Caco-2 (cell line): ENCODE data around the gene CNTNAP1. TPM values are rescaled to one million over a fixed set of nuclear protein-coding genes. Genes with fewer than 3 reads are reported as not detected.

Experiments used
- BruUV-seq: library from RNA; stranded (reverse); fragments of 400-500 nt; replicated peaks from 2 replicates; lab custom pipeline; 2021; lab: Mats Ljungman, UMichigan
- CTCF ChIA-PET: fragments of 300-600 bp; sonication (Branson Sonifier 250); formaldehyde crosslinking; loops from one replicate; lab custom pipeline; 2022; ENCODE audit warnings: antibody characterized with exemption; lab: Charles Lee
- POLR2A ChIA-PET: fragments of 300-600 bp; sonication (Branson Sonifier 250); formaldehyde crosslinking; loops from one replicate; lab custom pipeline; 2022; ENCODE audit warnings: antibody characterized with exemption; lab: Charles Lee
- DNase-seq, 2 experiments: peaks; one replicate each; pipeline versions ENCODE4 v3.0.0 to v3.0.0-alpha.2; 2020 to 2022
- H3K27me3 ChIP-seq: replicated peaks from 2 replicates; pipeline ENCODE4 v1.6.0; 2011; ENCODE audit warnings: low read length; ENCODE audit not compliant: control insufficient read depth, insufficient read depth
- H3K36me3 ChIP-seq: 2 replicates; pipeline ENCODE4 v1.5.1; 2011; ENCODE audit warnings: low read length; ENCODE audit not compliant: control insufficient read depth, insufficient read depth
- H3K4me1 ChIP-seq: fragments of 250-450 bp; sonication (Bioruptor Pico); 2 replicates; pipeline ENCODE4 v1.5.1; 2020; ENCODE audit warnings: mild to moderate bottlenecking
- H3K4me3 ChIP-seq: 2 replicates; pipeline ENCODE4 v1.5.1; 2011; ENCODE audit warnings: low read depth, mild to moderate bottlenecking, control low read depth, low read length
- H3K9me3 ChIP-seq: fragments of 250-450 bp; sonication (Bioruptor Pico); 2 replicates; pipeline ENCODE4 v1.5.1; 2020; ENCODE audit warnings: mild to moderate bottlenecking, moderate library complexity
- H3K27ac Mint-ChIP-seq: one replicate; pipeline ENCODE4 v1.8.0; 2022; ENCODE audit warnings: mixed read lengths; ENCODE audit not compliant: unreplicated experiment
- H3K27me3 Mint-ChIP-seq: one replicate; pipeline ENCODE4 v1.8.0; 2022; ENCODE audit warnings: mixed read lengths; ENCODE audit not compliant: insufficient read depth, unreplicated experiment
- H3K36me3 Mint-ChIP-seq: one replicate; pipeline ENCODE4 v1.8.0; 2022; ENCODE audit warnings: mild to moderate bottlenecking, mixed read lengths; ENCODE audit not compliant: insufficient read depth, unreplicated experiment
- H3K4me1 Mint-ChIP-seq: one replicate; pipeline ENCODE4 v1.8.0; 2022; ENCODE audit warnings: low read depth, mixed read lengths; ENCODE audit not compliant: unreplicated experiment
- H3K4me3 Mint-ChIP-seq: one replicate; pipeline ENCODE4 v1.8.0; 2022; ENCODE audit warnings: mild to moderate bottlenecking, moderate library complexity, mixed read lengths; ENCODE audit not compliant: unreplicated experiment
- H3K9me3 Mint-ChIP-seq: one replicate; pipeline ENCODE4 v1.8.0; 2022; ENCODE audit warnings: mixed read lengths; ENCODE audit not compliant: unreplicated experiment
- intact Hi-C: fragments of 100-400 bp; cut with micrococcal nuclease; formaldehyde crosslinking; loops from one replicate; pipeline ENCODE4 v1.10.0; 2022; ENCODE audit not compliant: unreplicated experiment
- total RNA-seq: library from RNA; stranded (reverse); gene quantifications from 2 replicates; pipeline ENCODE4 v1.2.3, GENCODE V29; 2022
- TF ChIP-seq, protein P1 (sequence below), 2 experiments: fragments of 200-600 bp in 1 of 2; IDR thresholded peaks; 1 replicate in 1 of 2; 2 replicates in 1 of 2; pipeline versions ENCODE4 v1.5.1 to v1.8.0; 2011 to 2022; ENCODE audit warnings: antibody characterized with exemption in 1 of 2, control low read depth in 1 of 2, inconsistent platforms in 1 of 2, low read depth in 1 of 2, low read length in 1 of 2, mild to moderate bottlenecking in 1 of 2, moderate library complexity in 1 of 2; ENCODE audit not compliant: insufficient read depth in 1 of 2, severe bottlenecking in 1 of 2, unreplicated experiment in 1 of 2

Gene CNTNAP1
- total RNA-seq, 1 experiment from 2014 or later, result 7.2 TPM

DNA sequence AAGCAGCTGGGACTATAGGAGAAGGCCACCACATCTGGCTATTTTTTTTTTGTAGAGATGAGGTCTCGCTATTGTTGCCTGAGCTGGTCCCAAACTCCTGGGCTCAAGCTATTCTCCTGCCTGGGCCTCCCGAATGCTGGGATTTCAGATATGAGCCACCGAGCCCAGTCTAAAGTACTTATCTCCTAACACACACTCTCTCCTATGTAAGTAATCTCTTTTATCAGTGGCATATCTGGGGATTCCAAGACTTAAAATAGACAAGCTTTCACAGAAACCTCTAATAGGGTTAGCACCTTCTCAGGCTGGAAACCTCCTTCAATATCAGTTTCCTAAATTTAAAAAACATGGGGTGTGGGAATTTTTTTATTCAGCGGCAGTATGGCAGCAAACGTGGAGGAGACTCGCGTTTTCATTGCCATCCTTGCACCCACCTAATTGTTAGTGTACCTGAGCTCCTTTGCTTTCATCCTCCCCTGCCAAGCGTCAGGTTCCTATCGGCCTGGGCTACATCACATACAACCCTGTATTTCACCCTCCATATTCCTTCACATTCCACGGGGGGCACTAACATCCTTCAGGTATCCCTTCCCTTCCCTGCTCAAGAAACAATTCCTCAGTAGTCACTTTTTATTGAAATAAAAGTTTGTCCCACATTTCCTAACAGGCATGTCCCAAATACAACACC lies 61.4 kb downstream of the CNTNAP1 start:
- peak overlapping the region; percentile 64 for H3K27ac Mint-ChIP-seq
- no TSS peak for BruUV-seq
- H3K36me3 Mint-ChIP-seq, result peaks cover 13% of the 10 kb centered on the region
- H3K4me1 Mint-ChIP-seq, result peaks cover 39% of the 10 kb centered on the region
- H3K4me3 ChIP-seq, result peak overlapping the region; percentile 63
- H3K27me3 Mint-ChIP-seq, result peaks cover 3% of the 10 kb centered on the region
- H3K9me3 ChIP-seq, result no peaks in the 10 kb centered on the region
- no peaks in the 10 kb centered on the region for H3K9me3 Mint-ChIP-seq
- peak overlapping the region; percentile 92 for H3K4me3 Mint-ChIP-seq
- CTCF ChIA-PET, result interaction anchor here (1.4 to 1.7 kb wide), 2 partner anchors 20 to 80 kb away, joined by 7 to 13 read pairs; partner anchors contain the start of gene BECN1
- TF ChIP-seq, protein P1, sequence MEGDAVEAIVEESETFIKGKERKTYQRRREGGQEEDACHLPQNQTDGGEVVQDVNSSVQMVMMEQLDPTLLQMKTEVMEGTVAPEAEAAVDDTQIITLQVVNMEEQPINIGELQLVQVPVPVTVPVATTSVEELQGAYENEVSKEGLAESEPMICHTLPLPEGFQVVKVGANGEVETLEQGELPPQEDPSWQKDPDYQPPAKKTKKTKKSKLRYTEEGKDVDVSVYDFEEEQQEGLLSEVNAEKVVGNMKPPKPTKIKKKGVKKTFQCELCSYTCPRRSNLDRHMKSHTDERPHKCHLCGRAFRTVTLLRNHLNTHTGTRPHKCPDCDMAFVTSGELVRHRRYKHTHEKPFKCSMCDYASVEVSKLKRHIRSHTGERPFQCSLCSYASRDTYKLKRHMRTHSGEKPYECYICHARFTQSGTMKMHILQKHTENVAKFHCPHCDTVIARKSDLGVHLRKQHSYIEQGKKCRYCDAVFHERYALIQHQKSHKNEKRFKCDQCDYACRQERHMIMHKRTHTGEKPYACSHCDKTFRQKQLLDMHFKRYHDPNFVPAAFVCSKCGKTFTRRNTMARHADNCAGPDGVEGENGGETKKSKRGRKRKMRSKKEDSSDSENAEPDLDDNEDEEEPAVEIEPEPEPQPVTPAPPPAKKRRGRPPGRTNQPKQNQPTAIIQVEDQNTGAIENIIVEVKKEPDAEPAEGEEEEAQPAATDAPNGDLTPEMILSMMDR (IDR thresholded peaks at IDR 0.05; ENCODE audit: insufficient read depth in 1 of 2, low read depth in 1 of 2, low read length in 1 of 2, severe bottlenecking in 1 of 2, unreplicated experiment in 1 of 2), result peak in 1 of 2 experiments; percentile 28
- POLR2A ChIA-PET, result interaction anchor here (0.7 to 1.6 kb wide), 3 partner anchors 46 to 135 kb away, joined by 3 to 6 read pairs (median 3); partner anchors contain the start of genes CNTNAP1, RETREG3 and TUBG1
- H3K36me3 ChIP-seq, result no peaks in the 10 kb centered on the region
- intact Hi-C loops, result loop anchor here (1.0 kb wide), 1 partner anchor 20 kb away; no protein-coding TSS in a partner anchor
- no peaks in the 10 kb centered on the region for H3K27me3 ChIP-seq
- no peak for DNase-seq
- H3K4me1 ChIP-seq, result peaks cover 23% of the 10 kb centered on the region

DNA sequence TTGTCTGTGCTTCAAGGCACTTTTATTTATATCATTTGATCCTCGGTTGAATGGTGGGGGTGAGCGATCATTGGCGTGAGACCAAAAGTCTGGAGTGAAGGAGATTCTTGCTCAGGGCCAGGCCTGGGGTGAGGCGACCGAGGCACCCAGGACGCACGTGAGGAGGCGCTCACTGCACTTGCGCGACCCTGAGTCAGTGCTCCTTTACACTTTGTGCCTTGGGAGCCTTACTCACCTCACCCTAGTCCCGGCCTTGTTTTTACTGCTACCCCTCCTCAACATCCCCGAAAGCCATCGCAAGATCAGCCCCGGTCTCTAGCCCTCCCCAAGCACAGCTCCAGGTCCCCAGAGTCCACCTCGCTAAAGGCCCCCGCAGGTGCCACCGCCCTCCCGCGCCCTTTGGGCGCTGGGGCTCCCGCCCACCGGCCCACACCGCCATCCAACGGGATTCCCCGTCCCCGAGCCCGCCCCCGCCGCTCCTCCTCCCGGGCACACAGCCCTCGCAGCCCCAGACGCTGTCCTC lies 62.0 kb downstream of the CNTNAP1 start:
- Mint-ChIP-seq H3K4me3 (peak overlapping the region; percentile 92), H3K27me3 (peaks cover 3% of the 10 kb centered on the region), H3K27ac (peak overlapping the region; percentile 64), H3K4me1 (peaks cover 39% of the 10 kb centered on the region), H3K9me3 (no peaks in the 10 kb centered on the region), H3K36me3 (peaks cover 13% of the 10 kb centered on the region)
- Histone ChIP-seq H3K36me3 (no peaks in the 10 kb centered on the region), H3K27me3 (no peaks in the 10 kb centered on the region), H3K4me1 (peaks cover 23% of the 10 kb centered on the region), H3K9me3 (no peaks in the 10 kb centered on the region), H3K4me3 (peak overlapping the region; percentile 63)
- POLR2A ChIA-PET, result interaction anchor here (1.6 kb wide), 1 partner anchor 136 kb away, joined by 6 read pairs; the partner anchor contains the start of genes RETREG3 and TUBG1
- TF ChIP-seq, protein P1 (IDR thresholded peaks at IDR 0.05; ENCODE audit: insufficient read depth in 1 of 2, low read depth in 1 of 2, low read length in 1 of 2, severe bottlenecking in 1 of 2, unreplicated experiment in 1 of 2), result no peak
- TSS peak; percentile 81 for BruUV-seq
- DNase-seq, result peak; percentile 90 to 91
- intact Hi-C loops, result loop anchor here (1.0 kb wide), 1 partner anchor 19 kb away; no protein-coding TSS in a partner anchor
- CTCF ChIA-PET, result interaction anchor here (0.7 to 1.7 kb wide), 3 partner anchors 19 to 80 kb away, joined by 3 to 13 read pairs (median 7); partner anchors contain the start of gene BECN1
